ENCODE results near the gene ELMO3.

The ELMO3 gene

GRCh38 chr16:67163999-67164558, 34.9 kb upstream of the ELMO3 start:
- DNase-seq: no peak

- DNase-seq: peak; percentile 36
These were observed 34.3 kb upstream of the ELMO3 start, which contains the start of gene HSF4 for GRCh38 chr16:67164599-67165061. Gene HSF4 (plus strand): TSS chr16:67164745. CDS start chr16:67164812, 67 bp downstream.

GRCh38 chr16:67165121-67166078, 33.5 kb upstream of the ELMO3 start:
- no peak for DNase-seq

- DNase-seq: no peak
These were observed 32.8 kb upstream of the ELMO3 start for GRCh38 chr16:67166110-67166547.

GRCh38 chr16:67166598-67167168, 32.2 kb upstream of the ELMO3 start:
- DNase-seq: no peak

- no peak for DNase-seq
These were observed 31.3 kb upstream of the ELMO3 start for GRCh38 chr16:67167588-67167987.

GRCh38 chr16:67169011-67169451, 29.9 kb upstream of the ELMO3 start:
- no peak for DNase-seq

- no peak for DNase-seq
These were observed 29.2 kb upstream of the ELMO3 start for GRCh38 chr16:67169642-67170167.

- DNase-seq: peak; percentile 67
These were observed 28.6 kb upstream of the ELMO3 start, which contains the start of gene NOL3 for GRCh38 chr16:67170168-67170948. Gene NOL3 (plus strand): TSS chr16:67170538.

GRCh38 chr16:67170949-67171649, 27.8 kb upstream of the ELMO3 start:
- no peak for DNase-seq

GRCh38 chr16:67173323-67173722, 25.6 kb upstream of the ELMO3 start:
- DNase-seq: no peak

GRCh38 chr16:67173808-67174705, 24.9 kb upstream of the ELMO3 start:
- peak; percentile 95 for DNase-seq

GRCh38 chr16:67174706-67175231, 24.2 kb upstream of the ELMO3 start:
- DNase-seq: no peak

- DNase-seq: no peak
These were observed 22.3 kb upstream of the ELMO3 start for GRCh38 chr16:67176662-67177061.

- DNase-seq: no peak
These were observed 20.9 kb upstream of the ELMO3 start for GRCh38 chr16:67177743-67178699.

- no peak for DNase-seq
These were observed 19.4 kb upstream of the ELMO3 start for GRCh38 chr16:67179421-67180080.

- DNase-seq: no peak
These were observed 18.8 kb upstream of the ELMO3 start for GRCh38 chr16:67180166-67180565.

GRCh38 chr16:67181346-67181745, 17.6 kb upstream of the ELMO3 start:
- DNase-seq: peak; percentile 82

GRCh38 chr16:67182288-67182687, 16.6 kb upstream of the ELMO3 start:
- no peak for DNase-seq
